Panc1 (cell line): Measurements from ENCODE around the gene ERC2.

Experiments used
- POLR2AphosphoS5 ChIP-seq: IDR thresholded peaks from 2 replicates; pipeline ENCODE4 v1.6.1; 2012; ENCODE audit warnings: mild to moderate bottlenecking, low read depth, low read length, moderate library complexity
- TF ChIP-seq, protein P1 (sequence below): fragments of 450-650 bp; IDR thresholded peaks from 2 replicates; pipeline ENCODE4 v1.5.1; 2017; ENCODE audit warnings: mild to moderate bottlenecking

DNA sequence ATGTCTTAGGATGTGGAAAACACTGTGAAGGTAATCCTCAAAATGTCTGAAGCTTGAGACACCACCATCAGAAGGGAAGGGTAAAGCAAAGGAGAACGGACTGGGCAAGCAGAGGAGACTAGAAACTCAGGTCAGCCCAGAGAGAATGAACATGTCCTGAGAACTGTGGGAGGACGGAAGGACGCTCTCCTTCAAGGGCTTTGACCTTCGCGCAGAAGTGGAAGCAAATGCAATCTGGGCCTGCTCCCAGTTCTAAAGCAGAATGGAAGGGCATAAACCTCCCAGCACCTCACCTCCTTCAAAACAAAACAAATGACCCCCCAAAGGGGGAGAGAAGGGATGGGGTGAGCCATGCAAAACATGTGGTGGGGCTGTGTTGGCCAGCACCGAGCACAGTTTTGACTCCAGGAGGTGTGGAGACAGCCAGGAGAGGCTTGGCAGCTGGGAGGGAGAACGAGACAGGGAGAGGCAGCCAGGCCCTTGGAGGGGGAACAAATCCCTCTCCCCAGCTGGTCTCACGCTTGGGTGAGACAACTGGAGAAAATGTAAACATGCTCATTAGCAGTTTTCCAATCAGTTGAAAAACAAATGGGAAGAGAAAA lies 758.8 kb downstream of the ERC2 start:
- TF ChIP-seq POLR2AphosphoS5: no peak
- TF ChIP-seq, protein P1, sequence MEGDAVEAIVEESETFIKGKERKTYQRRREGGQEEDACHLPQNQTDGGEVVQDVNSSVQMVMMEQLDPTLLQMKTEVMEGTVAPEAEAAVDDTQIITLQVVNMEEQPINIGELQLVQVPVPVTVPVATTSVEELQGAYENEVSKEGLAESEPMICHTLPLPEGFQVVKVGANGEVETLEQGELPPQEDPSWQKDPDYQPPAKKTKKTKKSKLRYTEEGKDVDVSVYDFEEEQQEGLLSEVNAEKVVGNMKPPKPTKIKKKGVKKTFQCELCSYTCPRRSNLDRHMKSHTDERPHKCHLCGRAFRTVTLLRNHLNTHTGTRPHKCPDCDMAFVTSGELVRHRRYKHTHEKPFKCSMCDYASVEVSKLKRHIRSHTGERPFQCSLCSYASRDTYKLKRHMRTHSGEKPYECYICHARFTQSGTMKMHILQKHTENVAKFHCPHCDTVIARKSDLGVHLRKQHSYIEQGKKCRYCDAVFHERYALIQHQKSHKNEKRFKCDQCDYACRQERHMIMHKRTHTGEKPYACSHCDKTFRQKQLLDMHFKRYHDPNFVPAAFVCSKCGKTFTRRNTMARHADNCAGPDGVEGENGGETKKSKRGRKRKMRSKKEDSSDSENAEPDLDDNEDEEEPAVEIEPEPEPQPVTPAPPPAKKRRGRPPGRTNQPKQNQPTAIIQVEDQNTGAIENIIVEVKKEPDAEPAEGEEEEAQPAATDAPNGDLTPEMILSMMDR: no peak
